M059J (cell line): Measurements from ENCODE around the gene PEMT. TPM values are rescaled to one million over a fixed set of nuclear protein-coding genes. Genes with fewer than 3 reads are reported as not detected.

Experiments
- DNase-seq: peaks from one replicate; pipeline ENCODE4 v3.0.0-alpha.2; 2012; ENCODE audit warnings: low read depth
- total RNA-seq: library from RNA; depleted of rRNA; stranded (reverse); fragments of >200 nt; shearing (Covaris generic); gene quantifications from 2 replicates; pipeline ENCODE4 v1.2.3, GENCODE V29; 2014

Gene PEMT
- total RNA-seq, 1 experiment from 2014 or later: 41.5 TPM

DNA sequence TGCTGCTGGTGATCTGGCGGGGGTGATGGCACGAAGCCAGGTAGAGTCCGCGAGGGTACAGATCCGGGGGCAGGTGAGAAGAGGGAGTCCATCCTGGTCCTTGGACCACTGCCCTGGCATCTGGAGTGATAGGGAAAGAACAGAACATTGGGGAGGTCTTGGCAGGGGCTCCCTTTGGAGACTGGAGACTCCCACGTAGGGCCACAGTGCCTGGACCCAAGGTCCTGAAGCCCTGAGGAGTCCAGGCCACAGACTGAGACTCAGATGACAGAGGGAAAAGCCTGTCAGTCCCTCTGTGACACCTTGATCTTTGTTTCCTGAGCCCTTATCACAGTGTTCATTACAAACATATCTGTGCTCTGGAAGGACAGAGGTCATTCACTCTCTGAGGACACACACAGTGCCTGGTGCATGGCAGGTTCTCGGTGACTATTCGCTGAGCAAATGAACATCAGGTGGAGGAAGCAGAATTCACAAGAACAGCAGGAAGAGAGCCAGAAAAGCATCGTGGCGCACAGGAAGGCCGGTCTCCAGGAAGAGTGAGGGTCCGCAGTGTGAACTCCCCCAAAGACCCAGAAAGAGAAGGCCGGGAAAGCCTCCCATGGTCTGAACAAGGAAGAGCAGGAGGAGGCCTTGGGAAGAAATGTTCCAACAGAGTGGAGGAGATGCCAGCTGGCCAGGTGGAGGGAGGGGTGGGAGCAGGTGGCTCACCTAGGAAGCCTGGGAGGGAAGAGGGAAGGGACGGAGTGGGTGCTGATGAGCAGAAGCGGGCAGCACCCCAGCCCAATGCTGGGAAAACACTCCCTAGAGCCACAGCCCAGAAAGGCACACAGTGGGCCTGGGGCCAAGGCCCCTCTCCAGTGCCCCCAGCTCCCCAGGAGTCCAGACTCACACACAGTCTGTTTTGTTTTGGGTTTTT is 20.5 kb downstream of the PEMT start:
- DNase-seq: no peak

DNA sequence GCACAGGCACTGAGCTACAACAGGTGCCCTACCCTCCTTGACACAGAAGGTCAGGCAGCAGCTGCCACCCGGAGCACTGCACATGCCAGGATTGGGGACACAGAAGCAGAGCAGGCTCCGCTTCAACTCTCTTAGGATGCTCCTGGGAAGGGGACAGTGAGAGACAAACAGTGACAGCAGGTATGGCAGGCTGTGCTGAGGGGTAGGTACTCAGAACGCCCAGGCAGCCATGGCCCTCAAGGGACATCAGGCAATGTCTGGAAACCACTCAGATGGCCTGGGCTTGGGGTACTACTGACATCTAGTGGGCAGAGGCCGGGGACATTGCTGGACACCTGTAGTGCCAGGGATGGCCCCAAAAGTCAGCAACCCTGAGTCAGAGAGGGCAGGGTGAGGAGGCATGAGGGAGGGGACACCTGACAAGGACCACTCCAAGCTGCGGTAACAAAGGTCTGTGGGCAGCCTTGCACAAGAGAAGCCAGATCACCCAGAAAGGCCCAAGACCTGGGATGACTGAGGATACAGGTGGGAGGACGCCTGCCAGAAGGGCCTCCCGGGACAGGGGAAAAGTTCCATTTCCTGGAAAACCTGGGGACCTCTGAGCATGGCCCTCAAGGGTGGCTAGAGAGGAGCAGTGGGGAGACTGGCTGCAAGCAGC is 21.2 kb downstream of the PEMT start:
- DNase-seq: peak; percentile 56

DNA sequence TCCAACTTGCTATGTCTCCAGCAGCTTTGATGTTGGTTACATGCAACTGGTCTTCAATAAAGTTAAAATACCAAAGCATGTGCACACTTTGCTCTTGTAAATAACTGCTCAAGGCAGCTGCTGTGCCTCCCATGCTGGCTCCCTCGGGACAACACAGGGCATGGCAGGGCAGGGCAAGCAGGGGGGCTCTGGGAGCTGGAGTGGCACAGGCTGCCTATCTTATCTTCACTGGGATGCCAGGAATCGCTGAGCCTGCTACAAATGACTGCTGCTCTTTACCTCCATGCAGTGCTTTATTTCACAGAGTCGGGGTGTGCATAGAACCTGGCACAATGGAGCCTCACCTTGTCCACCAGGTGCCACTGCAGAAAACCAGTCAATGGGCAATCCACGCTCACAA is 21.8 kb downstream of the PEMT start:
- DNase-seq: no peak

DNA sequence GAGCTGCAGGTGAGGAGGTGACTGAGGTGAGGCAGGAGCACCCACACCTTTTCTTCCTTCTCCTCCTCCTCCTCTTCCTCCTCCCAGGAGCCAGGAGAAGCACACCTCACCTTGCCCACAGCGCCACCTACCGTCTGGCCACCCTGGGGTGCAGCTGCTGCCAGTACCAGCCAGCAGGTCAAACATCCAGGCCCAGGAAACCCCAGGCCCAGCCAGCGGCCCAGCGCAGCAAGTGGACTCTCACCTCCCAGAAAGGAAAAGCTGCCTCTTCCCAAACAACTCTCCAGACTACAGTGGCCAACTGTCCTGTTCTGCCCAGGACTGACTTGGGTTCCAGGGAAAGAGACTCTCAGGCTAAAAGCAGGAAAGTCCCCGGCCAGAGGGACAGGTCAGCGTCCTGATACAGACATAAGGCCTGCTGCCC is 22.7 kb downstream of the PEMT start:
- peak; percentile 40 for DNase-seq

DNA sequence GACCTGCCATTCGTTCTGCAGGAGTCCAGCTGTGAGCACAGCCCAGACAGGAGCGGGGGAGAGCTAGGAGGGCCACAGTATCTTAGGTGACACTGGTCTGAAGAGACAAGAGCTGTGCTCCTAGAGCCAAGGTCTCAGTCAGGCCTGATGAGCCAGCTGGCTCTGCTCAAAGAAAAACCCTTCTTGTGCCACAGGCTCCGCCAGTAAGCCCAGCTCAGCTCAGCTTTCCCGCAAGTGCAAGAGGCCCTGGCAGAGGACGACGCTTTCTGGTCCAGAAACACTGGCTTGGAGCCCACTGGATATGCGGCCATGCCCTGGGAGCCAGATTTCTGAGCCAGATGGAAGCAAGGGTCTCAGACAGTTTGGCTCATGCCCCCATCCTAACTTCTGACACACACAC is 23.9 kb downstream of the PEMT start:
- no peak for DNase-seq

DNA sequence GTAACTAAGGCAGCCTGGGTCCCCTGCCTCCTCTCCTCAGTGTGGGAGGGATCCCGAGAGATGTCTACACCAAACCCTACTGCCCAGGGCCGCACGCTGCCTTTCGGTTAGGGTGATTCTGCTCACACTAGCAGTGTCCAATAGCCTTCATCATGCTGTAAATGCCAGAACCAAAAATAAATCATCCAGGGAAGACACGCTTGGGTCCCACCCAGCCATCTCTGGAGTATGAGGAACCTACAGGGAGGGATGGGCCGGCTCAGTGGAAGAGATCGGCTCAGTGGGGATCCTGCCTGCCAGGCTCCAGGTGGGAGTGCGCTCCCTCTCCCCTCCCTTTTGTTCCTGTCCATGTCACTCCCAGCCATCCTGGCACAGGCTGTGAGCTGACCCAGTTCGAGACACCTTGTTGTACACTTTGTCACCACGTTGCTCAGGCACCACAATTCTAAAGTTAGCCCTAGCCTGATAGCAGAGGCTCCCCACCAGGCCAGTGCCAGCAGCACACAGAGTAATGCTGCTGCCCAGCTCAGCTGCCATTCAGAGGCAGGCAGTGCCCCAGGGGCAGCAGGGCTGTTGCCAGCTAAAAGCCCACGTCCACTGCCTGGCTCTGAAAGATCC is 24.5 kb downstream of the PEMT start:
- DNase-seq: no peak

DNA sequence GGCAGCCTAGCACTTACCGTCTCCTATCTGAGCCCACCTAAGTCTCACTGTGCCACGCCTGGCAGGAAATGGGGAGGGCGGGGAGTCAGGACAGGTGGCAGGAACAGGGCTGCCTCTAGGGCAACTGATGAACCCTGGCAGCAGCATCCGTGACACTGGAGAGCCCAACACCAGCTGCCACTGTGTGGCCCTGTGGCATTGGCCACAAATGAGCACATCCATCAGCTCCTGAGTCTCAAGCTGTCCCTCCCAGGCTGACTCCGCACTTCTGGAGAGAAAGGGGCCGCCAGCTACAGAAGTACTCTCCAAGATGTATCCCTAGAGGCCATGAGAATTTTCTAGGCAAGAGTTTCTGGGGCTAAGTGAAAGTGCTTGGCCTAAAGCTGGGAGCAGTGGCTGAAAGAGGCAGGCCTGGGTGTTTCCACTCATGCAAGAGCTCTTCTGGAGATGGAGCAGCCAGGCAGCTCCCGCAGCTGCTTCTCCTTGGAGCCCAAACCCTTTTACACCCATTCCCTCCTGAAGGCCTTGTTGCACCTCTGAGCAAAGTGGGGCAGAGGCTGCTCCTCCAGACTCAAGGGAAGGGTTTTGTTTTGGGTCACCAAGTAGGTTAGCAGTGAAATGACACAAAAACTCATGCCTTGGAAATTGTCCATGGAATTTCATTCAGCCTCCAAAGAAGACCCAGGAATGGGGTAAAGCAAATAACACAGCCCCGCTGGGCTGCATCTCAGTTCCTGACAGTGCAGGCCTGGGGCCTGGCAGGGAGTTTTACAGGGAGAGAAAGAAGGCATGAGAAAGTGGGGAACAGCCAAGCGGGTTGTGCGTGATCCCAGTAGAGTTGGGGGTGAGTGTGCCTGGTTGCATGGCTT is 25.8 kb downstream of the PEMT start:
- DNase-seq: no peak

DNA sequence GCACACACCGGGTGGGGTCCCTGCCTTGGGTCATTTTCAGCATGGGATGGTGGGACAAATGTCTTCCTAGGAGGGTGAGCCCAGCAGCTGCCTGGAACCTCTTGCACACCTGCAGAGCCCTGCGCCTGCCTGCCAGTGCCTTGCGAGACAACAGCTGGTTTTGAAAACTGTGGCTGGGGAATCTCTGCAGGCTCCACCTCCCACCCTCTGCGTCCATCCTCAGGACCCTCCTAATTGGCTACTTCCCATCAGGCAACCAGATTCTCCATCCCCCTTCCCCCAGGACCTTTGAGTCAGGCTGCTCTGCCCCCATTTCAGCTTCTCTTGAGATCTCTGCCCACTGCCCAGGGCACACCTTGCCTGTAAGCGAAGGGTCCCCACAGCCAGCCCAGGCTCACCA is 26.6 kb downstream of the PEMT start:
- no peak for DNase-seq

DNA sequence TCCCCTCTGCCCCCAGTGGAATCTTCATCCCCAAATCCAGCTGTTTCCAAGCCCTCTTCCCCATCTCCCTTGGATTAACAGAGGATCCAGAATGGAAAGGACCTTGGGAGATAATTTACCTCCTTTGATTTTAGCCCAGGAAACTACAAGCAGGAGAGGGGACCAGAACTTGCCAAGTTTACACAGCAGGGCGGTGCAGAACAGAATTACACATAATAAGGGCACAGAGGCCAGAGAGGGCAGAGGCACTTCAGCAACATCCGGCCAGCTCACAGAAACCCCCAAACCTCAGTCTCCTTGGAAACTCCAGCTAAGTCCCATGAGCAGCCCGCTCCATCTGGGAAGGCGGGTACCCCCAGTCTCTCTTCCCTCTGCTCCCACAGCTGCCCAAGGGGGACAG is 27.2 kb downstream of the PEMT start:
- no peak for DNase-seq

DNA sequence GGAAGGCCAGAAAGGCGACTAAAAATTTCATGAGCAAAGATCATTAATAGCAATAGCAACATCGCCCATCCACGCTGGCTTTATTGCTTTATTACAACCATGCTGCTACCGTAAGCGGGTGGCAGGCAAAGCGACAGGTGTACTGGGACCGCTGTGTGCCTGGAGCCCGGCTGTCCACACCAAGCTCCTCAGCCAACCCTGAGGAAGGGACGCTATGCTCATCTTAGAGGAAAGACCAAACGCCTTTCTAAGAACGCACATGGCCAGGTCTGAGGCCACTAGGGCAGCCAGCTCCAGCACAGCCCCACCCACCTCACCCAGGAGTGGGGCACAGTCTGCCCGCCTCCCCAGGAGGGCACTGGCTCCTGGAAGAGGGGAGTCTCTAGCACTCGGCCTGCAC is 28.0 kb downstream of the PEMT start:
- DNase-seq: no peak

DNA sequence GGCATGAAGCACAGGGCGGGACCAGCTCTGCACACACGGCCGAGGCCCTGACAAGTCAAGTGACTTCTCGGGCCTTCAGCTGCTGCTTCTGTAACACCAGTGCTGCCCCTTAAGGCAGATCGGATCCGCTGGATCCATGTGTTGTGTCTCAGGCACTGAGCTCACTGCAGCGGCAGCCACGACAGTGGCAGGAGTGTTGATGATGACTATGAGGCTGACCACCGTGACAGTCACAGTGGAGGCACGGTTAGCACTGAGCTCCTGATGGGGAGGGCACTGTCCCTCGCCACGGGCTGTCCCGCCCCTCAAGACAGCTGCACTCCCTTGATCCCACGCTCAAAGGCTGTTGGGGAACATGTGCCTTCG is 29.4 kb downstream of the PEMT start:
- DNase-seq: no peak

DNA sequence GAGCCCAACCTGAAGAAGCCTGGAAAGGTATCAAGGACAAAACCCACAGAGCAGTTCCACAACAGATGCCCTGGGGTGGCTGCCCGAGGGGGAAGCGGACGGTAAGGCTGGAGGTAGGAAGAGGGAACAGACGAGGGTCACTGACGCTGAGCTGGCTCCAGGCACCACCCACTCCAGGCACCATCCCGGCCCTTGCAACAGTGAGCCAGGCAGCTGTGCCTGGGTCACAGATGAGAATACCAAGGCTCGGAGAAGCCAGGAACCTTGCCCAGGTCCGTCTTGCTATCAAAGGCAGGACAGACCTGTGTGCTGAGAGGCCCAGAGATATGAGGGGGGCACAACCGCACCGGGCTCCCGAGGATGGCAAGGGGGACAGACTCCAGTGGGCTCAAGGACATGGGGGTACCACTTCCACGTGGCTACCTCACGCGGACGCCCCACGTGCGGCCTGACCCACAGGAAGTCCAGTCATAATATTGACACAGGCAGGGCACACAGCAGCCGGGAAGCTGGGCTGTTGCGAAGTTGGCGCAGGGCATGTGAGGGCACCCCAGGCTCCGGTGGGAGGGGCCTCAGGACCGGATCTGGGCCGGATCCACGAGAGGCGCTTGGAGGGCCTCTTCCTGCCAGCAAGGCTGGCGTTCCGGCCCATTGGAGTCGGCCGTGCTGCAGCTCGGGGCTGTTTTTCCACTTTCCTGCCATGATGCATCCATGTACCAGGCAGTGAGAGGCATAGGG is 29.9 kb downstream of the PEMT start:
- DNase-seq: no peak

DNA sequence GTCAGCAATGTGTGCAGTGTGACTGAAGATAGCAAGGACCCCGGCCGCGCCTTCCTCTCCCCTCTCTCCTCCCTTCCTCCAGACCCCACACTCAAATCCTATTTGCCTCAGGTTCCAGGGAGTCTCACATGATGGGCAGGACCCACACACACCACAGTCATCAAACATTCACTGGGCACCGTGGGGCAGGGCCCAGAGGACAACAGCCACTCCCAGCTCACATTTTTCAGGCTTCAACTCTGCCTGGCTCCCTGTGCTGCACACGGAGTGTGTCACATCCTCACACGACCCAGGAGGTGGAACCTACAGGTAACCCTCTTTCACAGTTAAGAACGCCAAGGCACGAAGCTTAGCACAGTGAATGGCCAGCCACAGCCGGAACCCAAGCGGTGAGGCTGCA is 30.5 kb downstream of the PEMT start:
- DNase-seq: no peak

DNA sequence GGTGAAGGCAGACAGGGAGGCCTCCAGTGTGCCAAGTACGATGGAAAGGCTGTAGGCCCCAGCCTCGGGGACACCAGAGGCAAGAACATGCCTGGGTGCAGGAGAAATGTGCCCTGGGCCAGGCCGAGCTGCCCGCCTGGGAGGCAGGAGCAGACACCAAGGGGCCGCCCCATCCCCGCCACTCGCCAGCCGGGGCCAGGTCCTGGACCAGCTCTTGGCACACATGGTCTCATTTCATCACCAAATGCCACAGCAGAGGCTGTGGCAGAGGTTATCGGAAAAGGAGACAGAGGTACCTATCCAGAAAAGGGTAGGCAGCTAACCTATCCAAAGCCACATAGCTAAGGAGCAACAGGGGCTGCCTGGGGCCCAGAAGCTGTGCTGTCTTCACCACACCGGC is 31.3 kb downstream of the PEMT start:
- DNase-seq: no peak

DNA sequence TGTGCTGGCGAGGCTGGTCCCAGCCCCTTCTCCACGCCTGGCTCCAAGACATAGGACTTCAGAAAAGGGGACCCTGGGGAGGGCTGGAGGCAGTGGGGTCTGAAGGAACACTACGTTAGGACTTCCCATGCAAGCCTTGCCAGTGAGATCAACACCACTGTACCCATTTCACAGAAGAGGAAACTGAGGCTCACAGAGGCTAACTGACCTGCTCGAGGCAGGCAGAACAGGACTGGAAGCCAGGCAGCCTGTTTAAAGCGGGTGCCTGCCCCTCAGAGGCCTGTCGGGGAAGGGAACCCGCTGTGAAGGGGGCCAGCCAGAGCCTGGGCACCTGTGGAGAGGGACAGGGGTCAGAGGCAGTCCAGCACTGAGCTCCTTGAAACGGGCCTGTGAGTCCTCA is 32.3 kb downstream of the PEMT start:
- DNase-seq: no peak

DNA sequence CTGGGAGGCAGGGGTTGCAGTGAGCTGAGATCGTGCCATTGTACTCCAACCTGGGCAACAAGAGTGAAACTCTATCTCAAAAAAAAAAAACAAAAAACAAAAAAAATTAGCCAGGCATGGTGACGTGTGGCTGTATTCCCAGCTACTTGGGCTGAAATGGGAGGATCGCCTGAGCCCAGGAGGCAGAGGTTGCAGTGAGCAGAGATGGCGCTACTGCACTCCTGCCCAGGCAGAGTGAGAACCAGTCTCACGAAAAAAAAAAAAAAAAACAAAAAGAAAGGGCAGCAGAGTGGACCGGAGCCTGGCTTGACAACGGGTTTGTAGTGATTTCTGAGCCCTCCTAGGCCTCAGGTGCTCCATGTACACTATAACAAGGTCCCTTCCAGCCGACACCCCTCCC is 33.1 kb downstream of the PEMT start:
- DNase-seq: no peak

DNA sequence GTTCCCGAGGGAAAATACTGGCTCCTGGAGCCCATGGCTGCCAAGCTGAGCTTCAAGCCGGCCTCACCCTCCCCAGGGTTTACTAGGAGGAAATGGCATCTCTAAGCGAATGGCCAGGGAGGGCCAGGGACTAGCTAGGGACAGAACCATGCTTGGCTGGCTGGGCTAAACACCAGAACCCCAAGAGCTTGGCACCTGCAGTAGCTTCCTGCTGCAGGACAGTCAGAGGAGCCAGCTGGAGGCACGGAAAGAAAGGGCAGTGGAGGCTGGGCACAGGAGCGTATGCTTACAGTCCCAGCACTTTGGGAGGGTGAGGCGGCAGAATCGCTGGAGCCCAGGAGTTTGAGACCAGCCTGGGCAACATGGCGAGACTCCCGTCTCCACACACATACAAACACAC is 33.7 kb downstream of the PEMT start:
- no peak for DNase-seq

DNA sequence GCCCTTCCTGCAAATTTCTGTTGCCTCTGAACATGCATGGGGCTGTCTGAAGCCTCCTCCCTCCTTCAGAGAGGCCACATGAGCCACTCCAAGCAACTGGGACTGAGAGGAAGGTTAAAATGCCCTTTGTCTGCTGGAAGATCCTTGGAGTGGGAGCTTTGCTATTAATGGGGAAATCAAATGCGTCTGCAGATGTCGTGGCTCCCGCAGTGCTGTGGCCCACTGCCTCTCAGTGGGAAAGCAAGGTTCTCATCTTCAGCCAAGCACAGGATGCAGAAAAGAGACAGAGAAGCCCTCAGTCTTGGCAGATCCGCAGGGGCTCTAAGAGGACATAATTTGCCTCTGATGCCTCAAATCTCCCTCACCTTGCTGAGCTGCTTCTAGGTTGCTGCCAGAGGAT is 34.8 kb downstream of the PEMT start:
- no peak for DNase-seq

DNA sequence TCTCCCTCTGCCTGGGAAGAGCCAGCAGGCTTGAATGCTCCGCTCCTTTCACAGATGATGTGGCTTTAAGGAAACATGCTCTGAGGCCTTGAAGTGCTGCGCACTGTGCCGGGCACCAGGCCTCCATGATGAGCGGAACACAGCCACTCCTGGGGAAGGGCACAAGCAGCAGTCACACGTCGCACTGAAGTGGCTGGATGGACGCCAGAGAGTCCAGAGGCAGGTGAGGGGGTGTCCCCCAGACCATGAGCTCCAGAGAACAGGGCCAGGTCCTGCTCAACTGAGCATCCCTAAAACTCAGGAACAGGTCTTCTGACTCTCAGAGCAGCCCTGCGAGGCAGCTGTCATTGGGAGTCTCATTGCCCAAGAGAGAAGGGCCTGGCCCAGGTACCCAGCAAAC is 35.6 kb downstream of the PEMT start:
- no peak for DNase-seq

DNA sequence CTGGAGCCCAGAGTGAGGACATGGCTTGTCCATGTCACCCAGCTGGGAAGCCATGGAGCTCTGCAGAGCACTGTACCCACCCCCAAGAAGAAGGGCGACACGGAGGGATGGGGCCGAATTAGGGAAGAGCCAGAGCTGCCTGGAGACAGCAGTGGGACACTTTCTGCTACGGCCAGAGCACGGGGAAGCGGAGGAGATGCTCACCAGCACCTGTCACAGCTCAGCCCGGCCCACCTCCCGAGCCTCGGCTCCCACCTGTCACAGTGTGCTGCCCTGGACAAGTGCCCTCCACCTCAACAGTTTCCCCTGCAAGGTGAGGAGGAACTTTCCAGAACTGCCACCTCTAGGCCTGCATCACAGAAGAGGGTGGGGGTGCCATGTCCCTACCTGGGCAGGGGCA is 36.4 kb downstream of the PEMT start:
- DNase-seq: no peak

DNA sequence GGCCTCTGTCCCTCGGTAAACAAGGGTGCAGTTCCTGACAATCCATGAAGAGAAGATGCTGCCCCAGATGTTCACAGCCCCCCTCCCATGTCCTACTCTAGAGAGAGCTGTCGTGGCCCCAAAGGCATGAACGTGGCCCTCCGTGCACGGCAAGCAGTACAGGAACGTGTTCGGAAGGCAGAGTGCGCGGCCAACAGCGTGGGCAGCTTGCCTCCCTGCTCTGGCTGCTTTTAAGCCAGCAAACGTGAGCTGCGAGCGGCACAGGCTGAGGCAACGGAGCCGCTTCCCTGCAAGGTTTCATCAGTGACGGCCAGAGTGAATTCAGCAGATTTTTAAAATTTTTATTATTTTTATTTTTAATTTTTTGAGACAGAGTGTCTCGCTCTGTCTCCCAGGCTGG is 37.2 kb downstream of the PEMT start:
- DNase-seq: no peak
